H1 (cell line): Measurements from ENCODE around the gene FOXF2. TPM values are rescaled to one million over a fixed set of nuclear protein-coding genes. Genes with fewer than 3 reads are reported as not detected.

Source experiments
- CTCF ChIA-PET: fragments of 300-600 bp; sonication (Branson Sonifier 250); formaldehyde crosslinking; loops from one replicate; lab custom pipeline; 2021; ENCODE audit not compliant: partially characterized antibody; lab: Charles Lee
- POLR2A ChIA-PET: fragments of 300-600 bp; sonication (Branson Sonifier 250); formaldehyde crosslinking; loops from one replicate; lab custom pipeline; 2021; ENCODE audit warnings: inconsistent platforms; ENCODE audit not compliant: partially characterized antibody; lab: Charles Lee
- DNase-seq, 2 experiments: peaks; one replicate each; pipeline versions ENCODE4 v3.0.0 to v3.0.0-alpha.2; 2010 to 2022; ENCODE audit warnings: low spot score in 2 of 2, low read depth in 1 of 2, mixed read lengths in 1 of 2
- FAIRE-seq: peaks from 2 replicates; lab custom pipeline; 2011; peaks lifted over from hg19 to GRCh38; lab: Jason Lieb, UNC
- H2AFZ ChIP-seq: 2 replicates; pipeline ENCODE4 v1.8.1; 2012; ENCODE audit warnings: low read length, inconsistent platforms
- H2AK5ac ChIP-seq: 2 replicates; pipeline ENCODE4 v1.6.1; 2013; ENCODE audit warnings: low read depth, low read length
- H2BK120ac ChIP-seq: replicated peaks from 2 replicates; pipeline ENCODE3; 2013; ENCODE audit warnings: low read depth, low read length, inconsistent platforms
- H2BK12ac ChIP-seq: 2 replicates; pipeline ENCODE4 v1.6.1; 2013; ENCODE audit warnings: low read depth, low read length
- H2BK15ac ChIP-seq: 2 replicates; pipeline ENCODE4 v1.6.1; 2013; ENCODE audit warnings: low read length
- H2BK20ac ChIP-seq: 2 replicates; pipeline ENCODE4 v1.6.1; 2013; ENCODE audit warnings: low read length
- H2BK5ac ChIP-seq: 2 replicates; pipeline ENCODE4 v1.6.1; 2013; ENCODE audit warnings: low read depth, low read length
- H3K14ac ChIP-seq: 2 replicates; pipeline ENCODE4 v1.6.1; 2013; ENCODE audit warnings: inconsistent platforms; ENCODE audit not compliant: insufficient read length
- H3K18ac ChIP-seq: 2 replicates; pipeline ENCODE4 v1.6.1; 2013; ENCODE audit warnings: low read length; ENCODE audit errors: extremely low read depth
- H3K23ac ChIP-seq: 2 replicates; pipeline ENCODE4 v1.6.1; 2013; ENCODE audit warnings: inconsistent platforms; ENCODE audit not compliant: insufficient read length
- H3K23me2 ChIP-seq: 2 replicates; pipeline ENCODE4 v1.6.1; 2013; ENCODE audit warnings: low read depth, low read length
- H3K27ac ChIP-seq: 2 replicates; pipeline ENCODE4 v1.6.1; 2011; ENCODE audit warnings: low read depth, low read length, inconsistent platforms
- H3K27me3 ChIP-seq, 4 experiments: replicated peaks in 1 of 4; 1 replicate in 1 of 4; 2 replicates in 3 of 4; pipeline versions ENCODE4 v1.6.1 to v1.8.1; 2011 to 2013; ENCODE audit warnings: low read length in 3 of 4, mild to moderate bottlenecking in 3 of 4, inconsistent platforms in 2 of 4, mixed read lengths in 2 of 4, moderate library complexity in 1 of 4; ENCODE audit not compliant: control insufficient read depth in 3 of 4, insufficient read depth in 3 of 4; ENCODE audit errors: extremely low read depth in 1 of 4
- H3K36me3 ChIP-seq, 4 experiments: 2 replicates each; pipeline versions ENCODE4 v1.6.1 to v1.8.1; 2011 to 2013; ENCODE audit warnings: mild to moderate bottlenecking in 4 of 4, low read length in 3 of 4, moderate library complexity in 2 of 4, control low read depth in 1 of 4, inconsistent platforms in 1 of 4; ENCODE audit not compliant: insufficient read depth in 4 of 4, control insufficient read depth in 2 of 4
- H3K4ac ChIP-seq: replicated peaks from 2 replicates; pipeline ENCODE3; 2013; ENCODE audit warnings: low read length, low read depth, mixed read lengths, inconsistent platforms; ENCODE audit not compliant: insufficient read length
- H3K4me1 ChIP-seq, 4 experiments: replicated peaks in 1 of 4; 1 replicate in 1 of 4; 2 replicates in 3 of 4; pipeline versions ENCODE4 v1.6.1 to v1.8.1; 2011 to 2013; ENCODE audit warnings: low read length in 3 of 4, inconsistent platforms in 2 of 4, mixed read lengths in 1 of 4; ENCODE audit not compliant: insufficient read depth in 4 of 4, control insufficient read depth in 3 of 4
- H3K4me2 ChIP-seq, 2 experiments: 2 replicates each; pipeline versions ENCODE4 v1.6.1 to v1.8.1; 2011 to 2013; ENCODE audit warnings: low read depth in 2 of 2, low read length in 2 of 2, control low read depth in 1 of 2, inconsistent platforms in 1 of 2, mild to moderate bottlenecking in 1 of 2; ENCODE audit not compliant: insufficient read depth in 1 of 2
- H3K4me3 ChIP-seq, 4 experiments: fragments of 200-600, 300-600 bp in 1 of 4; sonication (generic), shearing (Covaris generic), sonication (Bioruptor Twin) in 1 of 4; 2 replicates each; pipeline versions ENCODE4 v1.5.1 to v1.8.1; 2011 to 2016; ENCODE audit warnings: low read length in 4 of 4, low read depth in 3 of 4, control low read depth in 2 of 4, inconsistent platforms in 2 of 4, mild to moderate bottlenecking in 2 of 4, mixed read lengths in 1 of 4, moderate library complexity in 1 of 4; ENCODE audit not compliant: insufficient read depth in 2 of 4; ENCODE audit errors: extremely low read depth in 1 of 4
- H3K56ac ChIP-seq: replicated peaks from 2 replicates; pipeline ENCODE3; 2013; ENCODE audit warnings: low read depth, mild to moderate bottlenecking, mixed read lengths, low read length, inconsistent platforms; ENCODE audit not compliant: insufficient read length
- H3K79me1 ChIP-seq: 2 replicates; pipeline ENCODE4 v1.6.1; 2013; ENCODE audit warnings: low read depth, low read length, control low read depth
- H3K79me2 ChIP-seq, 2 experiments: 2 replicates each; pipeline versions ENCODE4 v1.6.1 to v1.8.1; 2012 to 2013; ENCODE audit warnings: low read length in 2 of 2, mild to moderate bottlenecking in 2 of 2, inconsistent platforms in 1 of 2; ENCODE audit not compliant: insufficient read depth in 2 of 2, control insufficient read depth in 1 of 2
- H3K9ac ChIP-seq, 4 experiments: replicated peaks in 1 of 4; 1 replicate in 1 of 4; 2 replicates in 3 of 4; pipeline versions ENCODE4 v1.6.1 to v1.8.1; 2011 to 2013; ENCODE audit warnings: low read depth in 3 of 4, low read length in 3 of 4, control low read depth in 2 of 4, mild to moderate bottlenecking in 2 of 4, moderate library complexity in 2 of 4, inconsistent platforms in 1 of 4; ENCODE audit errors: extremely low read depth in 1 of 4
- H3K9me3 ChIP-seq, 2 experiments: 2 replicates each; pipeline versions ENCODE4 v1.6.1 to v1.8.1; 2012 to 2013; ENCODE audit warnings: mild to moderate bottlenecking in 2 of 2, moderate library complexity in 2 of 2, control low read depth in 1 of 2, inconsistent platforms in 1 of 2, low read depth in 1 of 2, low read length in 1 of 2, mixed read lengths in 1 of 2; ENCODE audit not compliant: insufficient read depth in 2 of 2
- H4K20me1 ChIP-seq, 2 experiments: replicated peaks in 1 of 2; 2 replicates each; pipeline versions ENCODE3 to v1.8.1; 2011 to 2013; ENCODE audit warnings: inconsistent platforms in 2 of 2, low read length in 2 of 2, mild to moderate bottlenecking in 1 of 2; ENCODE audit not compliant: insufficient read depth in 2 of 2, control insufficient read depth in 1 of 2
- H4K5ac ChIP-seq: 2 replicates; pipeline ENCODE4 v1.6.1; 2013; ENCODE audit warnings: low read length, low read depth, mixed read lengths, inconsistent platforms; ENCODE audit not compliant: insufficient read length
- H4K8ac ChIP-seq: 2 replicates; pipeline ENCODE4 v1.8.0; 2013; ENCODE audit warnings: mild to moderate bottlenecking, moderate library complexity, low read length, inconsistent platforms; ENCODE audit not compliant: insufficient read depth; ENCODE audit errors: extremely low read depth
- H4K91ac ChIP-seq: replicated peaks from 2 replicates; pipeline ENCODE3; 2013; ENCODE audit warnings: low read length, mixed read lengths, inconsistent platforms; ENCODE audit not compliant: insufficient read length
- ATF3 ChIP-seq: IDR thresholded peaks from 2 replicates; pipeline ENCODE4 v1.6.1; 2011; ENCODE audit warnings: low read depth, mild to moderate bottlenecking, low read length; ENCODE audit not compliant: insufficient read depth
- CTBP2 ChIP-seq: IDR thresholded peaks from 2 replicates; pipeline ENCODE4 v1.7.0; 2011; ENCODE audit warnings: borderline replicate concordance, mild to moderate bottlenecking, moderate library complexity, mixed read lengths, low read length; ENCODE audit not compliant: insufficient read depth, insufficient read length
- E2F6 ChIP-seq: IDR thresholded peaks from 2 replicates; pipeline ENCODE4 v1.6.1; 2012; ENCODE audit warnings: inconsistent platforms
- GTF2F1 ChIP-seq: IDR thresholded peaks from 2 replicates; pipeline ENCODE4 v1.6.1; 2012; ENCODE audit warnings: low read depth, low read length, improper control_type of control experiment, borderline replicate concordance
- MAX ChIP-seq: IDR thresholded peaks from 2 replicates; pipeline ENCODE4 v1.6.1; 2012; ENCODE audit warnings: inconsistent platforms
- RAD21 ChIP-seq, 2 experiments: IDR thresholded peaks in 1 of 2; conservative IDR thresholded peaks in 1 of 2; 2 replicates each; pipeline ENCODE4 v1.6.1; 2011; ENCODE audit warnings: low read depth in 2 of 2, low read length in 2 of 2, improper control_type of control experiment in 1 of 2, inconsistent platforms in 1 of 2, mild to moderate bottlenecking in 1 of 2, moderate library complexity in 1 of 2
- RNF2 ChIP-seq: fragments of 200-900, 300-1000 bp; sonication (generic); IDR thresholded peaks from 2 replicates; pipeline ENCODE4 v1.7.1; 2016; ENCODE audit warnings: borderline replicate concordance, low read depth, mild to moderate bottlenecking, antibody characterized with exemption, low read length; ENCODE audit not compliant: poor library complexity, severe bottlenecking; ENCODE audit errors: missing control alignments
- SP1 ChIP-seq: IDR thresholded peaks from 2 replicates; pipeline ENCODE4 v1.6.1; 2011; ENCODE audit warnings: low read depth, low read length
- USF2 ChIP-seq: IDR thresholded peaks from 2 replicates; pipeline ENCODE4 v1.6.1; 2011; ENCODE audit warnings: low read length, improper control_type of control experiment
- WGBS, 2 experiments: shearing (Covaris generic) in 1 of 2; methylation state at CpG; one replicate each; pipeline versions ENCODE4 v1.1.6 to v1.1.7; 2013 to 2015; ENCODE audit warnings: low lambda C conversion rate in 2 of 2, mixed read lengths in 2 of 2, inconsistent platforms in 1 of 2, low coverage in 1 of 2, missing lambda C conversion rate in 1 of 2; ENCODE audit not compliant: insufficient replicate concordance in 2 of 2, insufficient coverage in 1 of 2, insufficient read length in 1 of 2; ENCODE audit errors: extremely low coverage in 1 of 2, missing lambda C conversion rate in 1 of 2; 5-methylcytosine and 5-hydroxymethylcytosine counted together
- polyA plus RNA-seq, 7 experiments: library from polyadenylated mRNA; depleted of rRNA in 3 of 7; stranded (reverse) in 5 of 7; unstranded in 2 of 7; fragments of >200 nt in 5 of 7; fragments of 200-250 nt in 2 of 7; gene quantifications; 1 replicate in 5 of 7; 2 replicates in 1 of 7; 4 replicates in 1 of 7; pipeline versions ENCODE4 v1.2.1 to v1.2.3, GENCODE V29; 2011 to 2013; ENCODE audit warnings: missing spikeins in 2 of 7, mixed read lengths in 2 of 7
- total RNA-seq: library from RNA; stranded (reverse); fragmentation: NEBNext Ultra II Directional; extraction: Animal tissue kit (Norgen Biotek cat#: 25700); gene quantifications from 2 replicates; pipeline ENCODE4 v1.2.1, GENCODE V29; 2021

The FOXF2 gene
- total and polyA plus RNA-seq, 2 of the 8 experiments (the other 6 are each of a cell fraction or from before 2014, with no cell fraction given), result 0.05 TPM; not detected in 1

- H3K79me2 ChIP-seq, result no peaks in the 10 kb centered on the region
- no peak overlapping the region for H3K56ac ChIP-seq
- peaks cover 4 to 16% (median 6%) of the 10 kb centered on the region in 4 experiments for H3K4me1 ChIP-seq
- no peak overlapping the region for H3K23ac ChIP-seq
- no peaks in the 10 kb centered on the region for H3K23me2 ChIP-seq
- ChIA-PET CTCF (interaction anchor here (0.8 to 10.6 kb wide), 7 partner anchors 11 to 667 kb away, joined by 3 to 101 read pairs (median 4); no protein-coding TSS in a partner anchor), POLR2A (interaction anchor here (0.6 kb wide), 1 partner anchor 504 kb away, joined by 5 read pairs; no protein-coding TSS in a partner anchor)
- no peaks in the 10 kb centered on the region for H3K36me3 ChIP-seq
- H4K5ac ChIP-seq, result no peak overlapping the region
- H3K27ac ChIP-seq, result no peak overlapping the region
- no peak overlapping the region for H2AFZ ChIP-seq
- no peak overlapping the region for H3K14ac ChIP-seq
- no peak overlapping the region for H2BK5ac ChIP-seq
- H2AK5ac ChIP-seq, result no peak overlapping the region
- no peaks in the 10 kb centered on the region for H4K20me1 ChIP-seq
- no peak overlapping the region for H2BK20ac ChIP-seq
- no peak overlapping the region for H2BK12ac ChIP-seq
- H3K18ac ChIP-seq, result no peak overlapping the region
- no peak for DNase-seq
- no peak overlapping the region for H3K9ac ChIP-seq
- H3K4me2 ChIP-seq, result no peak overlapping the region
- H4K91ac ChIP-seq, result no peak overlapping the region
- no peak for FAIRE-seq
- no peaks in the 10 kb centered on the region for H3K79me1 ChIP-seq
- no peak overlapping the region for H3K4me3 ChIP-seq
- H2BK15ac ChIP-seq, result no peak overlapping the region
- no peak overlapping the region for H3K4ac ChIP-seq
- H3K27me3 ChIP-seq, result no peaks in the 10 kb centered on the region
- no peak overlapping the region for H2BK120ac ChIP-seq
- TF ChIP-seq MAX, result no peak
- no peak for TF ChIP-seq RNF2
- no peak for TF ChIP-seq ATF3
- no peak for TF ChIP-seq GTF2F1
- TF ChIP-seq USF2, result no peak
- no peak for TF ChIP-seq SP1
- no peak for TF ChIP-seq RAD21 (IDR thresholded peaks at IDR 0.05 in 1 of 2, conservative IDR thresholded peaks at IDR 0.05 in 1 of 2; ENCODE audit: low read depth in 2 of 2, low read length in 2 of 2)
- TF ChIP-seq E2F6, result no peak
- TF ChIP-seq CTBP2, result no peak
- H4K8ac ChIP-seq, result no peak overlapping the region
- no peaks in the 10 kb centered on the region for H3K9me3 ChIP-seq
- WGBS, 2 experiments, result 74% methylated on average over 9 of the region's 9 CpGs; no CpG with 5 or more reads in 1 of the 2 experiments
Measured at GRCh38 chr6:1412901-1413300, 23.5 kb downstream of the FOXF2 start.
